ENCODE measurements around the gene SACM1L.
"Not testable (repeated sequence)": the region's sequence is repeated elsewhere in the genome, so short reads cannot be mapped to it uniquely, and the experiment has no call there.

Gene SACM1L

GRCh38 chr3:45666757-45667431 lies 22.3 kb upstream of the SACM1L start:
- no peak overlapping the region for H3K27ac ChIP-seq
- DNase-seq (ENCODE audit: low read depth, low spot score), result no peak

DNA sequence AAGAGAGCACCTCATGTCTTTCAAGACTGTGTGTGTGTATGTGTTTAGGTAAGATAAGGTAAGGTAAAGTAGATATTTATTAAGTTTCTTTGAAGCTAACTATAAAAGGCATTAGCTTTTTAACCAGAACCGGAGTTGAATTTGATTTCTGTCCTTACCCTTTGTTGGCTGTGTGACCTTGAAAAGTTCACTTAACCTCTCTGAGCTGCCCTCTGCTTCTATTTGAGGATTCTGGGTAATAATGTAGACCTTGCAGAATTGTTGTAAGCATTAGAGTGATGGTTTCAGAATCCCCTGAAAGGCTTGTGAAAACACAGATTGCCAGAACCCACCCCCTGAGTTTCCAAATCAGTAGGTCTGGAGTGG lies 21.6 kb upstream of the SACM1L start:
- H3K27ac ChIP-seq, result no peak overlapping the region
- no peak for DNase-seq (ENCODE audit: low read depth, low spot score)

DNA sequence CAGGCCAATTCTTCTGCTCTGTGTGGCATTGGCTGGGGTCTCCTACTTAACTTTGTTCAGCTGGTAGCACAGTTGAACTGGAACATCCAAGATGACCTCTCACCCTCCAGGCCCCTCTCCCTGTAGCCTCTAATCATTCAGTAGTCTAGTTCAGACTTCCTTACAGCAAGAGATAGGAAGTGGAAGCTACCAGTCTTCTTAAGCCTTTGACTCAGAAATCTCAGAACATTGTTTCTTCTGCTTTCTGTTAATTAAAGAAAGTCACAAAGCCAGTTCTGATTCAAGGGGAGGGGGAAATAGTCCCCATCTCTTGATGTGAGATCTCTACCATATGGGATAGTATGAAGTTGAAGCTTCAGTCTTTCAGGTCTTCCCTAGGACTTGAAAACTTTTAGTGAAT lies 18.8 kb upstream of the SACM1L start:
- no peak overlapping the region for H3K27ac ChIP-seq

GRCh38 chr3:45670991-45671390 lies 18.2 kb upstream of the SACM1L start:
- no peak overlapping the region for H3K27ac ChIP-seq
- no peak for DNase-seq (ENCODE audit: low read depth, low spot score)

More for the DNA sequence above, 18.8 kb upstream of the SACM1L start:
- DNase-seq (ENCODE audit: low read depth, low spot score), result no peak

DNA sequence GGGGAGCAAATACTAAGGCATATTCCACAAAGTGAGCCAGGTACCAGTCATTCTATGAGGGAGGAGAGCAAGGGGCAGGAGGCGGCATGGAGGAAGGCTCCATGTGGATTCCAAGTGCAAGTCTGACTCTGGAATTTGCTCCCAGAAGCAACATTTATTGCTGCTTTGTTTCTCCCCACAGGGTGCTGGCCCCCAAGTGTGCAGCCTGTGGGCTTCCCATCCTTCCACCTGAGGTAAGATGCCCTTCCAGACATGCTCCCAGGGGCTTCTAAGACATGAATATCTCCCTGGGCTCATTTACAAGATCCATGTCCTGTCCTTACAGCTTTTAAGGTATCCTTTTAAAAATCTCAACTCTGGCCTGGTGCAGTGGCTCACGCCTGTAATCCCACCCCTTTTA lies 15.9 kb upstream of the SACM1L start:
- H3K27ac ChIP-seq, result no peak overlapping the region
- no peak for DNase-seq (ENCODE audit: low read depth, low spot score)

DNA sequence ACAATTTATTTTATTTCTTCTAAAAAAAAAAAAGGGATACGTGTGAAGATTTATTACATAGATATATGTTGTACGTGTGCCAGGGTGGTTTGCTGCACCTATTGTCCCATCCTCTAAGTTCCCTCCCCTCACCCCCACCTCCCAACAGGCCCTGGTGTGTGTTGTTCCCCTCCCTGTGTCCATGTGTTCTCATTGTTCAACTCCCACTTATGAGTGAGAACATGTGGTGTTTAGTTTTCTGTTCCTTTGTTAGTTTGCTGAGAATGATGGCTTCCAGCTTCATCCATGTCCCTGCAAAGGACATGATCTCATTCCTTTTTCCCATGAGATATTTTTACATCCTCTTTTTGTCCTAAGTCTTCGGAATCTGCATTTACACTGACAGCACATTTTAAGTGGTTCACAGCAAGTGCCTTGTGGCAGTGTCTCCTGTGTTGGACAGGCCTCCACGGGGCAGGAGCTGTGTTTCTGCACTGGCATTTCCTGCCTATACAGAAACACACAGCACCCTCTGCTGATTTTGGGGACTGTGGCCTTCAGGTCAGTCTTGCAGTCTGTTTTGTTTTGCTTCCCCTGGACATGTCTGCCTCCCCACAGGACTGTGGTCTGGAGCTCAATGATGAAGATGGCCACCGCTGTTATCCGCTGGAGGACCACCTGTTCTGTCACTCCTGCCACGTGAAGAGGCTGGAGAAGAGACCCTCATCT lies 12.7 kb upstream of the SACM1L start:
- peak overlapping the region; percentile 80 for H3K27ac ChIP-seq
- no peak for DNase-seq (ENCODE audit: low read depth, low spot score)

GRCh38 chr3:45677033-45677446 lies 12.2 kb upstream of the SACM1L start:
- peak; percentile 34 for DNase-seq (ENCODE audit: low read depth, low spot score)
- H3K27ac ChIP-seq, result peak overlapping the region; percentile 80

DNA sequence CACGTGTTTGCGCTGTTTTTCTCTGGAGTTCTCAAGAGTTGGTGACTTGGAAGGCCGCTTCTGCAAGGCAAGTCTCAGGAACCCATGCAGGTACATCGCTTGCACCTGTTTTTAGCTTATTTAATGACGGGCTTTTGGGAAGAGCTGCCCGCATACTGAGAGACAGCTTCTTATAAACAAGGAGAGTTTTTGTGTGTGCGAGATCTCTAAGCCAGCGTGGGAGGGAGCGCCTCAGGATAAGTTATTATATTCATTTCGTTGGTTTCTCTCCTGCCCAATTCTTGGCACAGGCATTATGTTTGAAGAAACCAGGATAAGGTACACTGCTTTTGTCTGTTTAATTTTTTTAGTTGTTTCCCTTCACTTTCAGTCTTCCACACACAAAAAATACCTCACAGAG lies 11.4 kb upstream of the SACM1L start:
- H3K27ac ChIP-seq, result peak overlapping the region; percentile 80
- DNase-seq (ENCODE audit: low read depth, low spot score), result no peak

GRCh38 chr3:45679805-45680204 lies 9.4 kb upstream of the SACM1L start:
- DNase-seq (ENCODE audit: low read depth, low spot score), result no peak
- H3K27ac ChIP-seq, result no peak overlapping the region

DNA sequence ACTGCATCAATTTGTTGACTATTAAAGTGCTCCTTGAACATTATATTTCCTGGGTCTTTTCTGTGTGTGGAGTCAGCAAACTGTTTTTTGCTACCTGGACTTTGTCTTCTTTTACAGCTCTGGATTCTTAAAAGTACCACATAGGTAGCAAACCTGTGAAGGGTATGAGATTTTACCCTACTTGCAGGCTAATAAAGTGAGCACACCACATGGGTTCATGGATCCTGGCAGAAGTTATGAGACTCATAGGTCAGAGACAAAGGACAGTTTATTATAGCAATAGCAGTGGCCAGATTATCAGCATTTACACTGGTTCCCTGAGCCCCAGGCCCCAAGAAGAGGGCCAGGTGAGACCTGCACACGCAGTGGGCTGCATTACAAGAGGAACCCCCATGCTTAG lies 8.0 kb upstream of the SACM1L start:
- no peak overlapping the region for H3K27ac ChIP-seq
- DNase-seq (ENCODE audit: low read depth, low spot score), result no peak

DNA sequence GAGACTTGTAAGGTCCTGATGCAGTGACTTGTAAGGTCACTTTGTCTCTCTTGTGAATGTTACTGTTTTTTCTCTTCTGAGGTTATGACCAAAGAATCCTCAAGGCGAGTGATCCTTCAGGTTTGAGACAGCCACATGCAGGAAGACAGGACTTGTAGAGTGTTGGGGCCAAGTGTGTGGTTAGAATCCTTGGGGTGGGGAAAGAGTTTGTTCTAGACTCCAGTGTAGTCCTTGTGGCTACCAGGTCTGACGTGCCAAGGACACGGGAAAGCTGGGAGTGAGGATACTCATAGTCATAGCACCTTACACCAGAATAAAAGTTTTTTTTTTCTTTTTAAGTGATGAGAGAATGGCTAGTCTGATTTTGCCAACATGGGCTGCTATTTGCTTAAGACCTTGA lies 7.3 kb upstream of the SACM1L start:
- H3K27ac ChIP-seq, result no peak overlapping the region
- no peak for DNase-seq (ENCODE audit: low read depth, low spot score)

DNA sequence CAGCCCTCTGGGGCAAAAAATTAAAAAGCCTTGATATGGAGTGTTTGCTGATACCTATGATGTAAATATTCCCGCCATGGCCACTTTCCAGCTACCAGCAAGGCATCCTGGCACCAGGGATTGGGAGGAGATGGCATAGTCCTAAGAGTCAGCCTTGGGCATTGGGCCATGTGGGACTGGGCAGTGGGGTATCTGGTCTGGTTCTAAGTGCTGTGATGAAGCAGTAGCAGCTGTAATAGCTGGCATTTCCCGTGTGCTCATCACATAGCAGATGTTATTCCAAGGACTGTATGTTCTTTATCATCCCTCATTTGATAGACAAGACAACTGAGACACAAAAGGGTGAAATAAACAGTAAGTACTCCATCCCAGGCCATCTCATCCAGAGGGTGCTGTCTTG lies 6.9 kb upstream of the SACM1L start:
- no peak for DNase-seq (ENCODE audit: low read depth, low spot score)
- no peak overlapping the region for H3K27ac ChIP-seq

GRCh38 chr3:45682786-45683185 lies 6.4 kb upstream of the SACM1L start:
- H3K27ac ChIP-seq, result no peak overlapping the region
- no peak for DNase-seq (ENCODE audit: low read depth, low spot score)

GRCh38 chr3:45683417-45684326 lies 5.5 kb upstream of the SACM1L start:
- DNase-seq (ENCODE audit: low read depth, low spot score), result no peak
- no peak overlapping the region for H3K27ac ChIP-seq

DNA sequence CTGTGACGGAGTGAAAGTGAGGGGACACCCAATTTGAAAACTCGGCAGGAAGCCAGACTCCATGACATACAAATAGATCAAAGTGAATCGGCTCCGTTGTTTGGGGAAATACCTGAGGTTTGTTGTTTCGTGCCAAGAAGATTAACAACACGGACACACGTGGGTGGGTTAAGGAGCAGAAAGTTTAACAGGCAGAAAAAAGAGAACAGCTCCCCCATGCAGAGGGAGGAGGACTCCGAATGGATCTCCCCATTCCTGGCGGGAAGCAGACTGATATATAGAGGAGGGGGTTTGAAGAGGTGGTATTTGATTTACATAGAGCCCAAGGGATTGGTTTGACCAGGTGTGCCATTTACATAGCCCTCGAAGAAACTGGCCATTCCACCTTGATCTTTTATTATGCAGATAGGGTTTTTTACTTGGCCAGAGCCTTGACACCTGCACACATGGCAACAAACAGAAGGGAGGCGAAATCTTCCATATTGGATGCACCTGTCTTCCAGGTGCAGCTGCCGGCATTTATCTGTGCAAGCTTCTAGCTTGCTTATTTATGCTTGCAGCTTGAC lies 4.8 kb upstream of the SACM1L start:
- no peak for DNase-seq (ENCODE audit: low read depth, low spot score)
- no peak overlapping the region for H3K27ac ChIP-seq

GRCh38 chr3:45685722-45686121 lies 3.5 kb upstream of the SACM1L start:
- not testable (repeated sequence) for H3K27ac ChIP-seq; DNase-seq (ENCODE audit: low read depth, low spot score)

GRCh38 chr3:45686850-45687249 lies 2.3 kb upstream of the SACM1L start:
- no peak for DNase-seq (ENCODE audit: low read depth, low spot score)
- H3K27ac ChIP-seq, result no peak overlapping the region

GRCh38 chr3:45687828-45688193 lies 1.4 kb upstream of the SACM1L start:
- peak overlapping the region; percentile 83 for H3K27ac ChIP-seq

DNA sequence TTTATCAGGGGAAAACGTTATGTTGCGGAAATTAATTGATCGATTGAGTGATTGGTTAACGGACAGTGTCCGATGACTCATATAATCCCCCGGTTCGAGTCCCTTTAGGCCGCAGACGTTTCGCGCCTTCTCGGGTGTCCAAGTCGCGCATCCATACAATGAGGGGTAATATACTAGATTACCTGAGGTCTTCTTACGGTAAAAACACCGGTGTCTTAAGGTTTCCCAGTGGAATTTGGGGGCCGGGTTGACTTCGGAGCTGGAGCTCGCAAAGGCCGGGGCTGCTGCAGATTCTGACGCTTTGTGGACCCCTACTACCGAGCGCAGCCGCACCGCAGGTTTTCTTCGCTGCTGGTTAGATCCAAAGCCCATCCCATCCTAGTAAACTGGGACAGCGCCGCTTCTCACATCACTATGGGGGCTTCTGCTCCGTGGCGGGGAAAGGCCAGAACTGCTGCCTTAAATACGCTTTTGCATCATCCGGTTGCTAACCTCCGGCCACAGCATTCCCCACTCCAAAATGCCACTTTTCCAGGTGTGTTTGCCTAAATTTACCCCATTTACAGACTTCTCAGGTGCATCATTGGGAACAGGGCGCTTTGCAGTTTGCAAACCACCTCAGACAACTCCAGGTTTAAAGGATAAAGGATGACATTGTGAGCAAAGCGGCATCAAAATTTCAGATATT lies 858 bp upstream of the SACM1L start:
- no peak for DNase-seq (ENCODE audit: low read depth, low spot score)
- H3K27ac ChIP-seq, result peak overlapping the region; percentile 83

More at GRCh38 chr3:45687828-45688193, 1.4 kb upstream of the SACM1L start:
- DNase-seq (ENCODE audit: low read depth, low spot score), result no peak

GRCh38 chr3:45689787-45690145 lies 570 bp downstream of the SACM1L start:
- no peak for DNase-seq (ENCODE audit: low read depth, low spot score)
- peak overlapping the region; percentile 83 for H3K27ac ChIP-seq

All from epithelial cell of prostate (primary cell).